ENCODE data around the gene TNNI3. TPM values are rescaled to one million over a fixed set of nuclear protein-coding genes. Genes with fewer than 3 reads are reported as not detected.

Gene TNNI3
- total RNA-seq, 1 donor from 2014 or later: not detected

GRCh38 chr19:55146078-55146704 is 11.3 kb downstream of the TNNI3 start:
- no peaks in the 10 kb centered on the region for H3K9me3 ChIP-seq
- H3K27ac ChIP-seq: no peak overlapping the region
- no peaks in the 10 kb centered on the region for H3K36me3 ChIP-seq
- H3K27me3 ChIP-seq: peaks cover 17% of the 10 kb centered on the region
- intact Hi-C loops (cut with DNase I): no loop called here
- no peak overlapping the region for H3K4me3 ChIP-seq
- peaks cover 0 to 4% of the 10 kb centered on the region in 2 donors for H3K4me1 ChIP-seq
- DNase-seq (ENCODE audit: low spot score in 2 of 2): no peak
- TF ChIP-seq CTCF (IDR thresholded peaks at IDR 0.05): peak in 1 of 3 experiments; percentile 11

GRCh38 chr19:55145232-55145631 is 12.3 kb downstream of the TNNI3 start:
- Histone ChIP-seq H3K27me3 (peaks cover 17% of the 10 kb centered on the region), H3K4me3 (no peak overlapping the region), H3K36me3 (no peaks in the 10 kb centered on the region), H3K27ac (no peak overlapping the region), H3K9me3 (no peaks in the 10 kb centered on the region), H3K4me1 (peaks cover 0 to 4% of the 10 kb centered on the region in 2 donors)
- no peak for TF ChIP-seq CTCF (IDR thresholded peaks at IDR 0.05)
- intact Hi-C loops (cut with DNase I): no loop called here
- no peak for DNase-seq (ENCODE audit: low spot score in 2 of 2)

GRCh38 chr19:55141696-55142095 is 15.8 kb downstream of the TNNI3 start:
- peaks cover 0 to 4% of the 10 kb centered on the region in 2 donors for H3K4me1 ChIP-seq
- no peak for TF ChIP-seq CTCF (IDR thresholded peaks at IDR 0.05)
- no peak overlapping the region for H3K4me3 ChIP-seq
- no peaks in the 10 kb centered on the region for H3K36me3 ChIP-seq
- no peak overlapping the region for H3K27ac ChIP-seq
- intact Hi-C loops (cut with DNase I): loop anchor here (5.0 kb wide), 1 partner anchor 276 kb away; no protein-coding TSS in a partner anchor
- no peaks in the 10 kb centered on the region for H3K9me3 ChIP-seq
- no peak for DNase-seq (ENCODE audit: low spot score in 2 of 2)
- peaks cover 15% of the 10 kb centered on the region for H3K27me3 ChIP-seq

GRCh38 chr19:55137915-55138314 is 19.6 kb downstream of the TNNI3 start:
- Histone ChIP-seq H3K4me3 (no peak overlapping the region), H3K9me3 (no peaks in the 10 kb centered on the region), H3K36me3 (no peaks in the 10 kb centered on the region), H3K27me3 (peaks cover 14% of the 10 kb centered on the region), H3K4me1 (peaks cover 0 to 4% of the 10 kb centered on the region in 2 donors), H3K27ac (no peak overlapping the region)
- no peak for DNase-seq (ENCODE audit: low spot score in 2 of 2)
- no peak for TF ChIP-seq CTCF (IDR thresholded peaks at IDR 0.05)
- intact Hi-C loops (cut with DNase I): no loop called here

GRCh38 chr19:55136399-55137102 is 21.0 kb downstream of the TNNI3 start:
- TF ChIP-seq CTCF (IDR thresholded peaks at IDR 0.05): no peak
- H3K4me3 ChIP-seq: no peak overlapping the region
- no peak for DNase-seq (ENCODE audit: low spot score in 2 of 2)
- H3K36me3 ChIP-seq: no peaks in the 10 kb centered on the region
- peaks cover 11% of the 10 kb centered on the region for H3K27me3 ChIP-seq
- H3K9me3 ChIP-seq: no peaks in the 10 kb centered on the region
- intact Hi-C loops (cut with DNase I): no loop called here
- H3K4me1 ChIP-seq: peaks cover 0 to 1% of the 10 kb centered on the region in 2 donors
- no peak overlapping the region for H3K27ac ChIP-seq
